ENCODE results near the gene OR52I1.

- TF ChIP-seq CTCF (IDR thresholded peaks at IDR 0.05; ENCODE audit: poor library complexity, severe bottlenecking), result no peak
- peak; percentile 76 for TF ChIP-seq EP300 (conservative IDR thresholded peaks at IDR 0.05; ENCODE audit: poor library complexity, severe bottlenecking)
- TF ChIP-seq EZH2 (IDR thresholded peaks at IDR 0.05; ENCODE audit: borderline replicate concordance, insufficient read depth, low read length, poor library complexity, severe bottlenecking), result no peak
- TF ChIP-seq RAD21 (conservative IDR thresholded peaks at IDR 0.05), result no peak
- no peak for TF ChIP-seq TAF1 (IDR thresholded peaks at IDR 0.05; ENCODE audit: low read depth)
- peak; percentile 71 for TF ChIP-seq POLR2AphosphoS5 (IDR thresholded peaks at IDR 0.05)
Observed at GRCh38 chr11:4611986-4612385, 18.1 kb downstream of the OR52I1 start.

Data from neural cell (in vitro differentiated cells).